GM21526 (cell line): ENCODE data around the gene N4BP3.
"Not testable (repeated sequence)": the region's sequence is repeated elsewhere in the genome, so short reads cannot be mapped to it uniquely, and the experiment has no call there.

Source experiments
- ATAC-seq: cut with Tn5 transposase; IDR thresholded peaks from one replicate; pipeline ENCODE4 v1.9.1; 2021; ENCODE audit warnings: moderate library complexity; ENCODE audit not compliant: unreplicated experiment, low FRiP score

N4BP3 gene

GRCh38 chr5:178113141-178113787 lies at the start of gene N4BP3:
Gene N4BP3, plus strand, starts transcription at chr5:178113532. Its CDS starts 6,052 bp downstream, at chr5:178119584.
- peak; percentile 53 for ATAC-seq

- ATAC-seq = no peak
These were observed 45.6 kb upstream of the N4BP3 start for GRCh38 chr5:178067755-178068154.

GRCh38 chr5:178068293-178068692 lies 45.0 kb upstream of the N4BP3 start:
- ATAC-seq = no peak

GRCh38 chr5:178069909-178070308 lies 43.4 kb upstream of the N4BP3 start:
- no peak for ATAC-seq

- no peak for ATAC-seq
These were observed 42.2 kb upstream of the N4BP3 start for GRCh38 chr5:178071108-178071507.

GRCh38 chr5:178072749-178073148 lies 40.6 kb upstream of the N4BP3 start:
- ATAC-seq = no peak

- no peak for ATAC-seq
These were observed 38.9 kb upstream of the N4BP3 start for GRCh38 chr5:178074266-178074952.

GRCh38 chr5:178076965-178077364 lies 36.4 kb upstream of the N4BP3 start:
- ATAC-seq = not testable (repeated sequence)

- no peak for ATAC-seq
These were observed 35.6 kb upstream of the N4BP3 start for GRCh38 chr5:178077751-178078150.

- ATAC-seq = no peak
These were observed 34.9 kb upstream of the N4BP3 start for GRCh38 chr5:178078197-178079010.

- ATAC-seq = no peak
These were observed 33.3 kb upstream of the N4BP3 start for GRCh38 chr5:178080056-178080455.

GRCh38 chr5:178080618-178081410 lies 32.5 kb upstream of the N4BP3 start:
- ATAC-seq = no peak

GRCh38 chr5:178081571-178082243 lies 31.6 kb upstream of the N4BP3 start:
- no peak for ATAC-seq

- ATAC-seq = no peak
These were observed 29.4 kb upstream of the N4BP3 start for GRCh38 chr5:178083922-178084321.

- ATAC-seq = no peak
These were observed 28.0 kb upstream of the N4BP3 start for GRCh38 chr5:178085316-178085715.

- no peak for ATAC-seq
These were observed 27.1 kb upstream of the N4BP3 start for GRCh38 chr5:178086266-178086665.

- not testable (repeated sequence) for ATAC-seq
These were observed 26.1 kb upstream of the N4BP3 start for GRCh38 chr5:178087199-178087598.

GRCh38 chr5:178090856-178091255 lies 22.5 kb upstream of the N4BP3 start:
- ATAC-seq = no peak

GRCh38 chr5:178093134-178093533 lies 20.2 kb upstream of the N4BP3 start:
- no peak for ATAC-seq

GRCh38 chr5:178094345-178094744 lies 19.0 kb upstream of the N4BP3 start:
- no peak for ATAC-seq
